ENCODE results near the gene BDKRB2. TPM values are rescaled to one million over a fixed set of nuclear protein-coding genes. Genes with fewer than 3 reads are reported as not detected.

Gene BDKRB2
- total and polyA plus RNA-seq, 2 of the 8 experiments (the other 6 are each of a cell fraction or from before 2014, with no cell fraction given), result 0.13 to 0.21 TPM

DNA sequence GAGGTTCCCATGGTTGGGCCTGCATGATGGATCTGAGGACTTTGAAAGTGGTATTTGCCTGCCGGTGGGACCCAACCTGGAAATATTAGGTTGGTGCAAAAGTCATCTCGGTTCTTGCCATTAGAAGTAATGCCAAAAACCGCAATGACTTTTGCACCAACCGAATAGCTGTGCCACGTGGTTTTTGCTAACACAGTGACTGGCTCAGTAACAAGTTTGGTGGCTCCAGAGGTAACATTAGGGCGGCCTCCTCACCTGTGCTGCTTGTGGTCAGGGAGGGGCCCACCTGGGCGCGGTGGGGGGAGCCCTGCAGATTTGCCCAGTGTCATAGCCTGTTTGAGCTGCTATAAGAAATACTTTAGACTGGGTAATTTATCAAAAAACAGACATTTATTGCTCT is 1.8 kb downstream of the BDKRB2 start (continued):
- TF ChIP-seq, protein P1, sequence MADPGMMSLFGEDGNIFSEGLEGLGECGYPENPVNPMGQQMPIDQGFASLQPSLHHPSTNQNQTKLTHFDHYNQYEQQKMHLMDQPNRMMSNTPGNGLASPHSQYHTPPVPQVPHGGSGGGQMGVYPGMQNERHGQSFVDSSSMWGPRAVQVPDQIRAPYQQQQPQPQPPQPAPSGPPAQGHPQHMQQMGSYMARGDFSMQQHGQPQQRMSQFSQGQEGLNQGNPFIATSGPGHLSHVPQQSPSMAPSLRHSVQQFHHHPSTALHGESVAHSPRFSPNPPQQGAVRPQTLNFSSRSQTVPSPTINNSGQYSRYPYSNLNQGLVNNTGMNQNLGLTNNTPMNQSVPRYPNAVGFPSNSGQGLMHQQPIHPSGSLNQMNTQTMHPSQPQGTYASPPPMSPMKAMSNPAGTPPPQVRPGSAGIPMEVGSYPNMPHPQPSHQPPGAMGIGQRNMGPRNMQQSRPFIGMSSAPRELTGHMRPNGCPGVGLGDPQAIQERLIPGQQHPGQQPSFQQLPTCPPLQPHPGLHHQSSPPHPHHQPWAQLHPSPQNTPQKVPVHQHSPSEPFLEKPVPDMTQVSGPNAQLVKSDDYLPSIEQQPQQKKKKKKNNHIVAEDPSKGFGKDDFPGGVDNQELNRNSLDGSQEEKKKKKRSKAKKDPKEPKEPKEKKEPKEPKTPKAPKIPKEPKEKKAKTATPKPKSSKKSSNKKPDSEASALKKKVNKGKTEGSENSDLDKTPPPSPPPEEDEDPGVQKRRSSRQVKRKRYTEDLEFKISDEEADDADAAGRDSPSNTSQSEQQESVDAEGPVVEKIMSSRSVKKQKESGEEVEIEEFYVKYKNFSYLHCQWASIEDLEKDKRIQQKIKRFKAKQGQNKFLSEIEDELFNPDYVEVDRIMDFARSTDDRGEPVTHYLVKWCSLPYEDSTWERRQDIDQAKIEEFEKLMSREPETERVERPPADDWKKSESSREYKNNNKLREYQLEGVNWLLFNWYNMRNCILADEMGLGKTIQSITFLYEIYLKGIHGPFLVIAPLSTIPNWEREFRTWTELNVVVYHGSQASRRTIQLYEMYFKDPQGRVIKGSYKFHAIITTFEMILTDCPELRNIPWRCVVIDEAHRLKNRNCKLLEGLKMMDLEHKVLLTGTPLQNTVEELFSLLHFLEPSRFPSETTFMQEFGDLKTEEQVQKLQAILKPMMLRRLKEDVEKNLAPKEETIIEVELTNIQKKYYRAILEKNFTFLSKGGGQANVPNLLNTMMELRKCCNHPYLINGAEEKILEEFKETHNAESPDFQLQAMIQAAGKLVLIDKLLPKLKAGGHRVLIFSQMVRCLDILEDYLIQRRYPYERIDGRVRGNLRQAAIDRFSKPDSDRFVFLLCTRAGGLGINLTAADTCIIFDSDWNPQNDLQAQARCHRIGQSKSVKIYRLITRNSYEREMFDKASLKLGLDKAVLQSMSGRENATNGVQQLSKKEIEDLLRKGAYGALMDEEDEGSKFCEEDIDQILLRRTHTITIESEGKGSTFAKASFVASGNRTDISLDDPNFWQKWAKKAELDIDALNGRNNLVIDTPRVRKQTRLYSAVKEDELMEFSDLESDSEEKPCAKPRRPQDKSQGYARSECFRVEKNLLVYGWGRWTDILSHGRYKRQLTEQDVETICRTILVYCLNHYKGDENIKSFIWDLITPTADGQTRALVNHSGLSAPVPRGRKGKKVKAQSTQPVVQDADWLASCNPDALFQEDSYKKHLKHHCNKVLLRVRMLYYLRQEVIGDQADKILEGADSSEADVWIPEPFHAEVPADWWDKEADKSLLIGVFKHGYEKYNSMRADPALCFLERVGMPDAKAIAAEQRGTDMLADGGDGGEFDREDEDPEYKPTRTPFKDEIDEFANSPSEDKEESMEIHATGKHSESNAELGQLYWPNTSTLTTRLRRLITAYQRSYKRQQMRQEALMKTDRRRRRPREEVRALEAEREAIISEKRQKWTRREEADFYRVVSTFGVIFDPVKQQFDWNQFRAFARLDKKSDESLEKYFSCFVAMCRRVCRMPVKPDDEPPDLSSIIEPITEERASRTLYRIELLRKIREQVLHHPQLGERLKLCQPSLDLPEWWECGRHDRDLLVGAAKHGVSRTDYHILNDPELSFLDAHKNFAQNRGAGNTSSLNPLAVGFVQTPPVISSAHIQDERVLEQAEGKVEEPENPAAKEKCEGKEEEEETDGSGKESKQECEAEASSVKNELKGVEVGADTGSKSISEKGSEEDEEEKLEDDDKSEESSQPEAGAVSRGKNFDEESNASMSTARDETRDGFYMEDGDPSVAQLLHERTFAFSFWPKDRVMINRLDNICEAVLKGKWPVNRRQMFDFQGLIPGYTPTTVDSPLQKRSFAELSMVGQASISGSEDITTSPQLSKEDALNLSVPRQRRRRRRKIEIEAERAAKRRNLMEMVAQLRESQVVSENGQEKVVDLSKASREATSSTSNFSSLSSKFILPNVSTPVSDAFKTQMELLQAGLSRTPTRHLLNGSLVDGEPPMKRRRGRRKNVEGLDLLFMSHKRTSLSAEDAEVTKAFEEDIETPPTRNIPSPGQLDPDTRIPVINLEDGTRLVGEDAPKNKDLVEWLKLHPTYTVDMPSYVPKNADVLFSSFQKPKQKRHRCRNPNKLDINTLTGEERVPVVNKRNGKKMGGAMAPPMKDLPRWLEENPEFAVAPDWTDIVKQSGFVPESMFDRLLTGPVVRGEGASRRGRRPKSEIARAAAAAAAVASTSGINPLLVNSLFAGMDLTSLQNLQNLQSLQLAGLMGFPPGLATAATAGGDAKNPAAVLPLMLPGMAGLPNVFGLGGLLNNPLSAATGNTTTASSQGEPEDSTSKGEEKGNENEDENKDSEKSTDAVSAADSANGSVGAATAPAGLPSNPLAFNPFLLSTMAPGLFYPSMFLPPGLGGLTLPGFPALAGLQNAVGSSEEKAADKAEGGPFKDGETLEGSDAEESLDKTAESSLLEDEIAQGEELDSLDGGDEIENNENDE (IDR thresholded peaks at IDR 0.05; ENCODE audit: insufficient replicate concordance, low read length), result no peak

Measured in H1 (cell line).